ENCODE measurements around the gene SLC5A10.
"Not testable (repeated sequence)": the region's sequence is repeated elsewhere in the genome, so short reads cannot be mapped to it uniquely, and the experiment has no call there.

The SLC5A10 gene

GRCh38 chr17:18947866-18948265 lies 4.1 kb upstream of the SLC5A10 start:
- no peak for DNase-seq (ENCODE audit: low read depth)

- no peak for DNase-seq (ENCODE audit: low read depth)
Observed at GRCh38 chr17:18948476-18949006, 3.4 kb upstream of the SLC5A10 start.

GRCh38 chr17:18949566-18949965 lies 2.4 kb upstream of the SLC5A10 start:
- no peak for DNase-seq (ENCODE audit: low read depth)

GRCh38 chr17:18950346-18950745 lies 1.6 kb upstream of the SLC5A10 start:
- no peak for DNase-seq (ENCODE audit: low read depth)

- no peak for DNase-seq (ENCODE audit: low read depth)
Observed at GRCh38 chr17:18950944-18951905, 740 bp upstream of the SLC5A10 start.

- no peak for DNase-seq (ENCODE audit: low read depth)
Observed at GRCh38 chr17:18953231-18953728, 1.3 kb downstream of the SLC5A10 start.

- no peak for DNase-seq (ENCODE audit: low read depth)
Observed at GRCh38 chr17:18954321-18954720, 2.4 kb downstream of the SLC5A10 start.

GRCh38 chr17:18955009-18955408 lies 3.0 kb downstream of the SLC5A10 start:
- no peak for DNase-seq (ENCODE audit: low read depth)

GRCh38 chr17:18956021-18956420 lies 4.1 kb downstream of the SLC5A10 start:
- not testable (repeated sequence) for DNase-seq (ENCODE audit: low read depth)

GRCh38 chr17:18956581-18956980 lies 4.6 kb downstream of the SLC5A10 start:
- DNase-seq (ENCODE audit: low read depth): no peak

GRCh38 chr17:18957831-18958230 lies 5.9 kb downstream of the SLC5A10 start:
- DNase-seq (ENCODE audit: low read depth): no peak

- no peak for DNase-seq (ENCODE audit: low read depth)
Observed at GRCh38 chr17:18958611-18959010, 6.6 kb downstream of the SLC5A10 start.

GRCh38 chr17:18959071-18959844 lies 7.3 kb downstream of the SLC5A10 start:
- no peak for DNase-seq (ENCODE audit: low read depth)

GRCh38 chr17:18959845-18960240 lies 7.9 kb downstream of the SLC5A10 start:
- DNase-seq (ENCODE audit: low read depth): no peak

- no peak for DNase-seq (ENCODE audit: low read depth)
Observed at GRCh38 chr17:18960241-18960665, 8.3 kb downstream of the SLC5A10 start.

GRCh38 chr17:18960803-18961511 lies 9.0 kb downstream of the SLC5A10 start:
- DNase-seq (ENCODE audit: low read depth): peak; percentile 66

GRCh38 chr17:18961634-18962493 lies 9.9 kb downstream of the SLC5A10 start:
- DNase-seq (ENCODE audit: low read depth): no peak

GRCh38 chr17:18962494-18962815 lies 10.5 kb downstream of the SLC5A10 start:
- no peak for DNase-seq (ENCODE audit: low read depth)

- no peak for DNase-seq (ENCODE audit: low read depth)
Observed at GRCh38 chr17:18963126-18964017, 11.4 kb downstream of the SLC5A10 start.

GRCh38 chr17:18964018-18964351 lies 12.0 kb downstream of the SLC5A10 start:
- DNase-seq (ENCODE audit: low read depth): no peak

Measured in stimulated activated CD8-positive, alpha-beta memory T cell treated with anti-CD3 and anti-CD28 coated beads, Interleukin-15, amount 100 ng/mL, for 1 hour (primary cell).